ENCODE results near the gene RPL39L.

The RPL39L gene

GRCh38 chr3:187185759-187186158 lies 46.5 kb upstream of the RPL39L start:
- no peaks in the 10 kb centered on the region for H3K9me3 ChIP-seq (ENCODE audit: control insufficient read depth, insufficient read depth, low read depth, low read length)
- no peaks in the 10 kb centered on the region for H3K36me3 ChIP-seq (ENCODE audit: control insufficient read depth in 2 of 2, insufficient read depth in 1 of 2, low read length in 2 of 2)
- ChIA-PET CTCF (interaction anchor here (0.7 kb wide), 1 partner anchor 15 kb away, joined by 5 read pairs; no protein-coding TSS in a partner anchor), POLR2A (no interaction called here)
- H3K27ac ChIP-seq (ENCODE audit: extremely low read depth, low read depth, low read length): no peak overlapping the region
- TF ChIP-seq ZNF148 (tag by site-specific recombination; IDR thresholded peaks at IDR 0.05; ENCODE audit: borderline replicate concordance): no peak
- no peak for TF ChIP-seq ZNF747 (tag by site-specific recombination; IDR thresholded peaks at IDR 0.05)
- no peak for TF ChIP-seq ZNF10 (tag by site-specific recombination; IDR thresholded peaks at IDR 0.05)
- no peak for TF ChIP-seq ZNF211 (tag by site-specific recombination; IDR thresholded peaks at IDR 0.05; ENCODE audit: low read depth)
- TF ChIP-seq INSM2 (tag by site-specific recombination; IDR thresholded peaks at IDR 0.05): no peak
- no peak for TF ChIP-seq ZNF76 (tag by site-specific recombination; IDR thresholded peaks at IDR 0.05; ENCODE audit: borderline replicate concordance, low read depth)
- TF ChIP-seq ZNF692 (tag by site-specific recombination; IDR thresholded peaks at IDR 0.05): no peak
- no peak for TF ChIP-seq ZNF560 (tag by site-specific recombination; IDR thresholded peaks at IDR 0.05; ENCODE audit: borderline replicate concordance)
- TF ChIP-seq TRIM28 (IDR thresholded peaks at IDR 0.05; ENCODE audit: borderline replicate concordance, low read length): no peak
- TF ChIP-seq ZNF266 (tag by site-specific recombination; IDR thresholded peaks at IDR 0.05; ENCODE audit: low read depth): no peak
- no peak for TF ChIP-seq REPIN1 (tag by site-specific recombination; IDR thresholded peaks at IDR 0.05; ENCODE audit: low read depth)
- TF ChIP-seq ZNF677 (tag by site-specific recombination; IDR thresholded peaks at IDR 0.05): no peak
- TF ChIP-seq ZNF155 (tag by site-specific recombination; IDR thresholded peaks at IDR 0.05): no peak
- no peak for TF ChIP-seq ZNF530 (tag by site-specific recombination; IDR thresholded peaks at IDR 0.05; ENCODE audit: low read depth)
- no peak for TF ChIP-seq ZEB2 (tag by site-specific recombination; IDR thresholded peaks at IDR 0.05)
- TF ChIP-seq GLI2 (tag by site-specific recombination; IDR thresholded peaks at IDR 0.05; ENCODE audit: borderline replicate concordance, low read depth): no peak
- no peak for TF ChIP-seq KLF16 (tag by site-specific recombination; IDR thresholded peaks at IDR 0.05)
- no peak overlapping the region for H3K4me3 ChIP-seq (ENCODE audit: low read depth, low read length)
- no peaks in the 10 kb centered on the region for H3K4me1 ChIP-seq (ENCODE audit: control insufficient read depth, insufficient read depth, low read length)

GRCh38 chr3:187183903-187184302 lies 44.6 kb upstream of the RPL39L start:
- Histone ChIP-seq H3K4me3 (ENCODE audit: low read depth, low read length) (no peak overlapping the region), H3K9me3 (ENCODE audit: control insufficient read depth, insufficient read depth, low read depth, low read length) (no peaks in the 10 kb centered on the region), H3K4me1 (ENCODE audit: control insufficient read depth, insufficient read depth, low read length) (no peaks in the 10 kb centered on the region), H3K27ac (ENCODE audit: extremely low read depth, low read depth, low read length) (no peak overlapping the region), H3K36me3 (ENCODE audit: control insufficient read depth in 2 of 2, insufficient read depth in 1 of 2, low read length in 2 of 2) (no peaks in the 10 kb centered on the region)
- CTCF ChIA-PET: interaction anchor here (0.6 kb wide), 1 partner anchor 116 kb away, joined by 6 read pairs; no protein-coding TSS in a partner anchor
- POLR2A ChIA-PET: no interaction called here
- TF ChIP-seq ZNF549 (tag by site-specific recombination; IDR thresholded peaks at IDR 0.05) (no peak), YY2 (tag by site-specific recombination; IDR thresholded peaks at IDR 0.05) (no peak), ZNF10 (tag by site-specific recombination; IDR thresholded peaks at IDR 0.05) (no peak), ZBTB26 (tag by site-specific recombination; optimal IDR thresholded peaks at IDR 0.05) (no peak), ZNF239 (tag by site-specific recombination; IDR thresholded peaks at IDR 0.05) (no peak), KLF10 (tag by site-specific recombination; IDR thresholded peaks at IDR 0.05) (no peak), ZNF488 (tag by site-specific recombination; IDR thresholded peaks at IDR 0.05) (no peak), ZNF610 (tag by site-specific recombination; IDR thresholded peaks at IDR 0.05; ENCODE audit: borderline replicate concordance) (no peak), WT1 (tag by site-specific recombination; IDR thresholded peaks at IDR 0.05) (no peak), ELK4 (IDR thresholded peaks at IDR 0.05; ENCODE audit: borderline replicate concordance, low read depth, low read length) (no peak), GLIS2 (tag by site-specific recombination; IDR thresholded peaks at IDR 0.05) (no peak), KLF9 (tag by site-specific recombination; IDR thresholded peaks at IDR 0.05; ENCODE audit: low read depth) (no peak), ZNF501 (tag by site-specific recombination; IDR thresholded peaks at IDR 0.05) (no peak)
